HG03457 (cell line): ENCODE results near the gene COL15A1.
"Not testable (repeated sequence)": the region's sequence is repeated elsewhere in the genome, so short reads cannot be mapped to it uniquely, and the experiment has no call there.

Experiments
- ATAC-seq: cut with Tn5 transposase; IDR thresholded peaks from one replicate; pipeline ENCODE4 v1.9.1; 2021; ENCODE audit warnings: moderate number of reproducible peaks; ENCODE audit not compliant: unreplicated experiment

Gene COL15A1

DNA sequence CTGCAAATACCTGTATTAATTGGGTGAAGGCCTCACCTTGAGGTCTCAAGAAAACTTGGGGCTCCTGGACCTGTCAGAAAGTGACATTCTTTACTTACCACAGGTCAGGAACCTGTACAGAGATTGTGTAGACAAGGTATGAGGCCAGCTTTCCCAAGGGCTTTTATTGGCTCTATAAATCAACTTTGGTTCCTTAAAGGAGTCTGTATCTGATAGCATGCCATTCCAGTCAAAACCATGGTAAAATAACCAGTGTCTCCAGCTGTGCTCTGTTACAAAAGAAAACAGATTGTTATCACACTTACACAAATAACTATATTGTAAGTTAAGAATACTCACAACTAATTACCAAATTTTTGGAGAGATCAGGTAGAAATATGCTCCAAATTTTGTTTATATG is 64.5 kb downstream of the COL15A1 start:
- no peak for ATAC-seq

DNA sequence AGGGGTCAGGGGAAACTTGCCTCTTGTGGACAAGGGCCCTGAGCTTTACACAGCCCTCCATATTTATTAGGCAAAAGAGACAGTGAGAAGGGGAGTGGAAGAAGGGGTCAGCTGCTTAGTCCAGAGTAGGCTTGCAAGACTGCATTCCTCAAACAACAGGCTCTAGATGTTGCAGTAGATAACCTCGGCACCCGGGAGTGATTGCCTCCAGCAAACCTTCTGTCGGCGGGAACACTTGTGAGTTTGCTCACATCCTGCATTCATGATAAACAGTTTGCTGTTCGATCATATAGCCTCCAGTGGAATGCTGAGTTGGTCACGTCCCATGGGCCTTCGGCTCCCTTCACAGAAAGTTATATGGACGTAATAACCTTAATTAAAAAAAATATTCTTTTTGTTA is 66.7 kb downstream of the COL15A1 start:
- not testable (repeated sequence) for ATAC-seq

DNA sequence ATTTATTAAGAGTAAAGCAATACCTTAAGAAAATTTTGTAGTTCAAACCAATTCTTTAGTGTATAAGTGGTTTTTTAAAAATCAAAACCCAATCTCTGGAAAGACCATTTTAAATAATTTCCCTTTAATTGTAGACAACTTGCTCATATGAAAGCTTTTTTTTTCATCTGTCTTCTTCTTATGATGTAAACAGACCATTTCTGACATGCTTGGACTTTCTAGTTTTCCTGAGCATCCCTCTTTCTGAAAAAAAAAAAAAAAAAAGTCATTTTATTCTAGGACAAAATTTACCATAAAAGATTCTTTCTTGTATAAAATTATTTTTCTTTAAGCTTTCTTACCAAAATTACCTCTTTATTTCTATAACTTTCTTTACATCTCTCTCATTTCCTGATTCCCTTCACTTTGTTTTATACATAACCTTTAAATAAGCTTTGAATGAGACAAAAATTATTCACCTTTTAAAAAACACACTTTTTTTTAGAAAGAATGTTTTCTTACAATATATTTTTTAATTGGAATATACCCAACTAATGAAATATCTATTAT is 67.5 kb downstream of the COL15A1 start:
- ATAC-seq: no peak

DNA sequence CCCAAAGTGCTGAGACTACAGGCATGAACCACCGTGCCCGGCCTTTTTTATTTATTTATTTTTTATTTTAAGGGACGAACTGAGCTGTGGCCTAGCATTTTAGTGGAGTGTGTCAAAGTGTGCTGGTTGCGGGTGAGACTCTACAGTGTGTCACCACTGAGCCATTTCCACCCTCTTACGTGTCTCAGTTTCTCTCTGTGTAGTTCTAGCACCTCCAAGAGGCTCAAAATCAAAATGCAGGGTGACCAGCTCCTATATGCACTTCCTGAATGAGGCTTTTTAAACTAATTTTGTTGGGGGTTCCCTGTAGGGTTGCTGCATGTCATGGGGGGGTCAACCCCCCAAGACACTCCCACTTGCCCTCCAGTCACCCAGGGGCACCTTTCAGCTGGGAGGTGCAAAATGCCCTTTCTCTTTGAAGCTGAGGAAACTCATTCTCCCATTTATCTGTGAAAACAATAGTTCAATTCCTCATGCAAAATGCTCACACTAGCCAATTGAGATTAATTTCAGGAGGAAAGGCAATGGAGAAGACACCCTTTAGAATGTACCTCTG is 69.3 kb downstream of the COL15A1 start:
- no peak for ATAC-seq

DNA sequence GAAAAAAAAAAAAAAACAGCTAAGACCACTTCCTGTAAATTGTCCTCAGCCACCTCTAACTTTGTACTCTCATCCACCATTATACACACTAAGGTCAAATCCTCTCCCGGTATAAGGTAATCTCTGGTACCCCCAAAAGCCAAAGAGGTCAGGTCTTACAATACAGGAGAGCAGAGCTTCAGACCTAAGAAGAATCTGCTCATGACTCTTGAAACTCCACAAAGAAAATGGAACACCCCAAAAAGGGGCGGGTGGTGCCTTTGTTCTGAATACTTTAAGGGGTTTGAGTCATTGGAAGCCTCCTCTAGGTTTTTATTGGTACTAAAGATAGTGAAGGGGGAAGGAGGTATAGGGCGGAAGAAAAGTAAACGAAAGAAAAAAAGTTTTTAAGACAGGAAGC is 69.8 kb downstream of the COL15A1 start:
- no peak for ATAC-seq

DNA sequence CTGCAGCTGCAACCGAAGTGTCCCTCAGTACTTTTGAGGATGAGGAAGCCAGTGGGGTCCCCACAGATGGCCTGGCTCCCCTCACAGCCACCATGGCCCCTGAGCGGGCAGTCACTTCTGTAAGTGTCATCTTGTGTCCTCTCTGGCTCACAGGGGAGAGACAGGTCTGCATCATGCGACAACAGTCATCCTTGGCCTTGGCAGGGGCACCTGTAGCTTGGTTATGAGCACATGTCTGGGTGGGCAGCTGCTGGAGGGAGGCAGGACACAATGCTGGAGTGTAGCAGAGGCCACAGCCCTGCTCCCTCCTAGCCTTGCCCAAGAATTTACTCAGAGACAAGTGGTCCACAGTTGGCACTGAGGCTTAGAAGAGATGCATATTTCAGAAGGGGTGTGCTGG is 71.7 kb downstream of the COL15A1 start:
- no peak for ATAC-seq

DNA sequence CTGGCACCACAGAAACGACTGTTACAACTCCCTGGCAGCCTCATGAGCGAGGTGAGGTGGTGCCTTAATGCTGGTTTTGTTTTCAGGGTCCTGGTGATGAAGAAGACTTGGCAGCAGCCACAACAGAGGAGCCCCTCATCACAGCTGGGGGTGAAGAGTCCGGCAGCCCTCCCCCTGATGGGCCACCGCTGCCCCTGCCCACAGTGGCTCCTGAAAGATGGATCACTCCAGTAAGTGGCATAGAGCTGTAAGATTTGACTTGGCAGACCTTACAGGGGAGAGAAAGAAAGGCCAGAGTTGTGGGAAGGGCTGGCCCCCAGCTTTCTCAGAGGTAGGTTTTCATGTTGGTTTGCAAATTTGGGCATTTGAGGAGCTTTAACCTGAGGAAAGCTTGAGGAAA is 72.2 kb downstream of the COL15A1 start:
- ATAC-seq: no peak

DNA sequence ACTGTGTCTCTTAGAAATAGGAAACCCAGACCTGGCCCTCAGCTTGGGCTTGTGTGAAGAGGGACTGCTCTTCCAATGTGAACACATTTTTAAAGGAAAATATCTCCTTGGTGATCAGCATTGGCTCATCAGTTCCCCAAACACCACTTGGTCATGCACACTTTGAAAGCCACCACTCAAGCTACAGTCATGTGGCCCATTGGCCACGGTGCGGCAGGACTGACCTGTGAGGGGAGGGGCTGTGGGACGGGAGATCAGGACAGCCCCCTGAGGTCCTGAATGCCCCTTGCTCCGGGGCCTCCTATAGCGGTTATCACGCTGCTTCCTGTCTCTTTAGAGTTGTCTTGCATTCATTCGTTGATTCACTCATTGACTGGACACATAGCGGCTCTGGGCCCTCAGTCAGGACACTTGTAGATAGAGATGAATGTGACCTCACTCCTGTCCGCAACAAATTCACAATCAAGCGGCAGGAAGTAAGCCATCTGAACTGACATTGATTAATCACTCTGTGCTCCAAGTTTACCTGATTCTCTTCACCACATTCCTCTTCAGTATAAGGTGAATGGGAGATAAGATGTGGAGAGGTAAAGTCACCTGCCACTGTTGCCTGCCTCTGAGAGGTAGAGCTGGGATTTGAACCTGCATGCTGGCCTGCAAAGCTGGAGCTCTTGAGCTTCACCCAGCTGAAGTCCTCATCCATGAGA is 73.1 kb downstream of the COL15A1 start:
- ATAC-seq: no peak

DNA sequence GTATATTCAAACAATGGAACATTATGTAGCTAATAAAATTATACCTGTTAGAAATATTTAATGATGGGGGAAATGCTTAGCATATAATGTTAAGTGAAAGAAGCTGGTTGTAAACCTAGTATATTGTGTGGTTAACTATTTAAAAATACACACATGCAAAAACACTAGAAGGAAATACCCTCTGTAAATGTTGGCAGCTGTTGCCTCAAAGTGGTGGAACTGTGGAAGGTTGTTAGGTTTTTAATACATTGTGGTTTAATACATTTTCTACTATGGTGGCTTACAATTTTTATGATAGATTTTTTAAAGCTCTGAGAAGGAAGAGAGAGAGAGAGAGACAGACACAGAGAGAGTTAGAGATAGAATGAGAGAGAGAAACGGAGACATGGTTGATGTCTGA is 74.9 kb downstream of the COL15A1 start:
- no peak for ATAC-seq

DNA sequence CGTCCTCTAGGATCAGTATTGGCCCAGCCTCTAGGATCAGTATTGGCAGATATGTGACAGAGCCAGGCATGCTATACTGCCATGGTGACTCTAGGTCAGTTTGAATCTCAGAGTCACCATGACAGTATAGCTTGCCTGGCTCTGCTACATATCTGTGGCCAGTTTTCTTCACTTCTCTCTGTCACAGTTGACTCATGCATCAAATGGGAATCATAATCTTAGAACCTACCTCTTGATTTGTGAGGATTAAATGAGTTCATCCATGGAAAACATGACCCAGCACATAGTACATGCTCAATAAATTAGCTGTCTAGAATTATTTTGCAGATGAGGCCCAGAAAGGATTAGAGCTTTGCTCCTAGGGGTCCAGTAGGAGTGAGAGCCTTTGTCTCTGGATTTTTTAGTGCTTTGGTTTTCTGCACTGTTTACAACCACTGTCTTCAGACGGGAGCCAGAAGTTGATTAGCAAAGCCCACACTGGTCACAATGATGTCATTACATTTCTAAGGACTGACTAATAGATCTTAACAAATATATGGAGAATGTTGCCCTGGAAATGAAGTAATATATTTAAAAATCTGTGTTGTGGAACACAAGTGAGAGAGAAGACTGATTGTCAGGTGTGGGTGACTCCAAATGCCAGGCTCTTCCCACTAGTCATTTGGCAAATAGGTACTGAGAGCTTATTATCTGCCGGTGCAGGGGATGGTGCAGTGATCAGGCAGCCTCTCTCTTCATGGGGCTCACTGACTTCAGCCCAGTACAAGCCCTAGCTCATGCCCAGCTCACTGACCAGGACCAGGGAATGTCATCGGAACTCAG is 76.0 kb downstream of the COL15A1 start:
- ATAC-seq: no peak

DNA sequence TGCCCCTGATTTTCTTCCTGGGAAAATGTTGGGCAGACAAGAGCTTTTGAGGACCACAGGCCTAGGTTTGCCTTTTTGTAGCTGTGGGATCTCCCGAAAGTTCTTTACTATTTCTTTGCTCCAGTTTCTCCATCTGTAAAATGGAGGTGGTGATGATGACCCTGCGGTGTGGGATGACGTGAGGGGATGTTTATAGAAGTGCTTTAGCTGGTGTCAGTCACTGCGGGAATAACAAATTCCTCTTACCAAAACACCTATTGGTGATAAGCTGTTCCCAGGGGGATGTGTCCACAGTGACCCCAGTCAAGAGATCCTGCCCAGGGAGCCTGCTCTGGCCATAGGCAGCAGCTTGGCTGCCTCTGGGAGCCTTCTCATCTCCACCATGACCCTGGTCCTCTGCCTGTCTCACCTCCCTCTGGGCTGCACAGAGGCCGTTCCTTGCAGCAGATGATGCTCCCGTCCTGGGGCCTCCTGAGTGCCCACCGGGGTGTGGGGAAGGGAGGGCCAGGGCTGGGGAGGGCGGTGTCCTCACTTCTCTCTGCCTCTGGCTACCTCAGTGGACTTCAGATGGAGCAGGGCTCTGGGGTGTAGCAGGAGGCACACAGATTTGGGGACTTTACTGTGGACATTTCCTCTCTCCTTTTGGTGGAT is 77.2 kb downstream of the COL15A1 start:
- ATAC-seq: no peak

DNA sequence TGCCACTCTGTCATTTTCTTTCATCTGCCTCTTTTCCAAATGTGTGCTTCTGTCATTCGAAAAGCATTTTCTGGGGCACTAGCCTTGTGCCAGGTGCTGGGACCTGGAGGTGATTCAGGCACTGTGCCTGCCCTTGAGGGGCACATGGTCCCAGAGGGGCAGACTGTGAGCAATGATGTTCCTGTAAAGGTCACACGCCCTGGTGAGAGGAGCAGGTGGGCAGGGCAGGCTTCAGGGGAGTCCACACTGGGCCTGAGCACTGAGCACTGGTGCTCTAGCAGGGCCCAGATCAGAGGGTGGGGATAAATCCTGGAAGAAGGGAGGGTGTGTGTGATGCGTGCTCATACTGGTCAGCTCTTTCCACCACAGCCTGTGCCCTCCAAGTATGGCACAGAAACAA is 77.8 kb downstream of the COL15A1 start:
- ATAC-seq: no peak

DNA sequence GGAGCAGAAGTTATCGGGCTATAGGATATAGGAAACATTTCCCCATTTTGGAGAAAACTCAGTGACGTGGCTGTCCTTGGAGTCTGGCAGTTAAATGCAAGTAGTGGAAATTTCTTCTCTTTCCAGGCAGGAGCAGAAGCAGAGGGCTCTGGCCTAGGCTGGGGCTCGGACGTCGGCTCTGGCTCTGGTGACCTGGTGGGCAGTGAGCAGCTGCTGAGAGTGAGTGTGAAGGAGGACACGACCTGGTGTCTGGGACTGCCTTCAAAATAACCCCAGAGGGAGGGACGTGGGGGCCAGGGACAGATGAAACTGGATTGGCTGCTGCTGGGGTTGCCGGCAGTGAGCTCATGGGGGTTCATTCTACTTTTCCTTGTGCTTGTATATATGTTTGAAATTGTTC is 79.5 kb downstream of the COL15A1 start:
- ATAC-seq: no peak

DNA sequence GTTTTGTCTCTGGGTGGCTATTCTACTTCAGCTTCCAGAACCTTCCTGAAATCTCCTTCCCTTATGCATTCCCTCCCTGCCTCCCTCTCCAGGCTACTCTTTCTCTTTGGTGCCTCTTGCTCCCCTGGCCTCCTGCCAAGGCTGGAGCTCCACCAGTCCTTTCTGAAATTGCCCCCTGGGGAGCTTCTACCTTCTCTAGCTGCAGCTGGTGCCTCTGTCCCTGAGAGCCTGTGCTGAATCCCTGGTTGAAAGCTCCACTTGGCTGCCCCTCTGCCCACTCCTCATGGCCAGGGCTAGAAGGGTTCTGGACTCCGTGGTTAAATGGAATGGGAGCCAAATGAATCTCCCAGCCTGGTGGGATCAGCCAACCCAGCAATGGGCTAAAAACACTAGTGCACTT is 80.1 kb downstream of the COL15A1 start:
- ATAC-seq: no peak

DNA sequence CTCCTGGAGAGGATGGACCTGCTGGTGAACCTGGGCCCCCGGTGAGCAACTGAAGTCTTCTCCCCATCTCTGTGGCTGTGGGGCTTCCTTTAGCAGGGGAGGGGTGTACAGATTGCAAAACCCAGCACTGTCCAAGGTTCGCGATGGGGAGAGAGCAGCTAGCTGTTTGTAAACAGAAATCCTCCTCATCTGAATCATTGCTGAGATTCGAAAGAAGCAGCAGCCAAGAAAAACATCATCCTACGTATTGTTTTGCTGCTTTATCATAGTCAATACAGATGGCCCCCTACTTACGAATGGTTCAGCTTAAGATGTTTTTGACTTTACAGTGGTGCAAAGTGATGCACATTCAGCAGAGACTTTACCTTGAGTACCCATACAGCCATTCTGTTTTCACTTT is 81.3 kb downstream of the COL15A1 start:
- no peak for ATAC-seq

DNA sequence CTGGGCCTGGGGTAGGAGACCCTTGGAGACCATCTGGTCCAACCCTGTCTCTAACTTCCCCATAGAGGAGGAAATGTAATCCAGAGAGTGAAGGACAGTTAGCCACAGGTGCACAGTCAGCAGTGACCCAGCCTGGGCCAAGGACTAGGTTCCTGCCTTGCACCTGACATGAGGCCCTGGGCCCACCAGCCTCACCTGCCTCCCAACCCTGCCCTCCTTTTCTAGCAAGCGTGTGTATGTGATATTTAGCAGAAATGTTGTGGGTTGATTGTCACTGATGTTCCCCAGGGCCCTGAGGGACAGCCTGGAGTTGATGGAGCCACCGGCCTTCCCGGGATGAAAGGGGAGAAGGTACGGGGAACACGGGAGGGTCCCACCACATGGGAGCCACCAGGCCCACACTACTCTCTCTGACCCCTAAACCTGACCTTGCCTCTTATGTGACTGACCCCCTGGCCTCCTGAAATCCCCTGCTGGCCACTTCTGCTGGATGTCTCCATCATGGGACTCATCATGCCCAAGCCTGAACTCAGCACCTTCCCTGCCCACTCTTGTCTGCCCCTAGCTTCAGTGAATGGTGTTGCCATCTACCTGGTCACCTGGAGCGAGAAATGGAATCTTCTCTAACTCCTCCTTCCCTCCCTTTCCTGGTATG is 82.0 kb downstream of the COL15A1 start:
- ATAC-seq: no peak

DNA sequence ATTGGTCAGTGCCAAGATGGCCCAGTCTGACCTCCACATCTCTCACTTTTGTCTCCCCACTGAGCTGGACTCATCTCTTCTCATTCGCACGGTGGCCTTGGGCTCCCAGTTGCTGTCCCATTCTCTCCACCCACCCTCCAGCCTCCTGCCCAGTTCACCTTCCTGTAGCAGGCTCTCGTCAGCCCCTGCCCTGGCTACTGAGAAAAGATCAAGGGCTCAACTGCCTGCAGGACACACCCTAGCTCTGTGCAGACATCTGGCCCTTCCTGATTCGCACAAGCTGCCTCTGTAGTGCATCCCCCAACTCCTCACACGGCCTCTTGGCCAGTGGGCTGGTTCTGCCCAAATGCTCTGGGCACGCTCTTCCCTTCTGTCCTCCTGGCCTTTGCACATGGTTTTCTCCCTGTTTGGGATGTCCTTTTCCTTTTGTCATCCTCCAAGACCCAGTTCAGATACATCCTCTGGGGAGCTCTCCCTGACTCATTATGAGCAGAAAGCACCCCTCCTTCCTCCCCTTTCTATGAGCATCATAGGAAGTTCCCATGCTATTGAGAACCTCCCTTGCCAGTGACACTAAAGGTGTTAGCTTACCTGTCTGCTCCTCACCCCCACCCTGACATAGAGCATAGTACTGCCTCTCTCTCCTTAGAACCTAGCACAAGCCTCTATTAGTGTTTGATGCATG is 82.7 kb downstream of the COL15A1 start:
- ATAC-seq: no peak

DNA sequence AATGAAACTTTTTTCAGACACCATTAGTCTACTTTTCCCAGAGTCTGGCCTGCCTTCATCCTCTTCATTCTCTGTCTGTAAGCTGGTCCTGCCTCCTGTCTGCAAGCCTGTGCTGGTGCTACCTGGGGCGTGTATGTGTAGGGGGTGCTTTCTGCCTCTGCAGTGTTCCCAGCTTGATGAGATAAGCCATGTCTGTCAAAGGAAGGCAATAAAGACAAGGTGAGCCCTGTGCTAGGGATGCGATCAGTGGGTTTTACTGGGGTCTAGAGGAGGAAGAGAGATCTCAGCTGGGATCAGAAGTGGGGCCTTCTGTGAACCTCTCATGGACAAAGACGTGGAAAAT is 83.2 kb downstream of the COL15A1 start:
- ATAC-seq: no peak

DNA sequence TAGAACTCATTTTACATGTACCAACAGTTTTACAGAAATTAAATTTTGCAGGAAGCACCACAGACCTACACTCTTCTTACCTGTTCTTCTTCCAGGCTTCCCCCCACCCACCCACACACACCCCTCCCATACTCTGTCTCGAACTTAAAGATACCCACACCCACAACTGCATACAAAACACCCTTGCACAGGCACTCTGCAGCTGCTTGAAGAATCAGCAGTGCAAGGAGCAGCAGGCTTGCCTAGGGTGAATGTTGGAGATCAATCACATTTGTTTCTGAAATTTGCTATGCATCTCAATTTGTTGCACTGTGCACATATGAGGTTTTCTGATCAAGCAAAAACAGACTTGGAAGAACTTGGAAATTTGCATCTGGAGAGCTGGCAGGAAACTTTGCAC is 83.7 kb downstream of the COL15A1 start:
- ATAC-seq: no peak

DNA sequence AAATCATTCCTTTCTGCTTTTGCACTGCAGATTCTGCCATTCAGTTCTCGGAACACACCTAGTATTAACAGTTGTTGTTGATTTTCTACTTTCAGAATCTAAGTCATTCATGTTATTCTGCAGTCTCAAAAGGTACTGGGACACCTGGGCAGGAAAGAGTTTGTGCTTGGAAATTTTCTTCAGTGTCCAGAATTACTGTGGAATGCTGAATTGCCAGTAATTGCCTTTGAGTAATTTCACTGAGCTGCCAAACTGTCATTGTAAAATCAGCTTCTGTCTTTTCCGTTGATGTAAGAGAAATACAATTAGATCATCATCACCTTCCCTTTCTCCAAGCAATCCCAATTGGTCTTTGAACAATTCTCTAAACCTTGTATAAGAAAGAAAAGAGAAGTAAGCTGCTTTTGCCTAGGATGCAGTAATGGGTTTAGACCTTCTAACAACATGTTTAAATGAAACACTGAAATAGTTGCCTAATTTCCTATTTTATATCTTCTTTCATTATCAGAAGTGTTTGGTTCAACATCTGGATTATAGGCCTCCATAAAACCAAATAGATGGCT is 85.5 kb downstream of the COL15A1 start:
- ATAC-seq: no peak
